OCI-LY7 (cell line): ENCODE results near the gene FRAT2. TPM values are rescaled to one million over a fixed set of nuclear protein-coding genes. Genes with fewer than 3 reads are reported as not detected.

Source experiments
- BruUV-seq: library from RNA; stranded (reverse); fragments of 400-500 nt; replicated peaks from 2 replicates; lab custom pipeline; 2021; lab: Mats Ljungman, UMichigan
- CTCF ChIA-PET: fragments of 300-600 bp; sonication (Branson Sonifier 250); formaldehyde crosslinking; loops from one replicate; lab custom pipeline; 2022; ENCODE audit warnings: antibody characterized with exemption; ENCODE audit not compliant: unreplicated experiment; lab: Charles Lee
- POLR2A ChIA-PET: fragments of 300-600 bp; sonication (Branson Sonifier 250); formaldehyde crosslinking; loops from one replicate; lab custom pipeline; 2022; ENCODE audit warnings: antibody characterized with exemption; lab: Charles Lee
- DNase-seq: peaks from one replicate; pipeline ENCODE4 v3.0.0-alpha.2; 2015; ENCODE audit warnings: low spot score
- H2AFZ ChIP-seq: fragments of 200-600 bp; sonication (generic), shearing (Covaris generic); 2 replicates; pipeline ENCODE4 v1.6.1; 2014; ENCODE audit warnings: mild to moderate bottlenecking, antibody characterized with exemption, low read length, moderate library complexity
- H3K27ac ChIP-seq: fragments of 200-600 bp; sonication (generic); 2 replicates; pipeline ENCODE4 v1.5.1; 2014; ENCODE audit warnings: mixed run types, low read depth, mild to moderate bottlenecking, moderate library complexity, low read length, inconsistent platforms; ENCODE audit not compliant: poor library complexity, severe bottlenecking
- H3K36me3 ChIP-seq: fragments of 200-600 bp; sonication (generic); 2 replicates; pipeline ENCODE4 v1.6.1; 2014; ENCODE audit warnings: mild to moderate bottlenecking, antibody characterized with exemption, low read length, moderate library complexity, mixed read lengths; ENCODE audit not compliant: insufficient read depth
- H3K4me1 ChIP-seq: fragments of 200-600 bp; sonication (generic); 2 replicates; pipeline ENCODE4 v1.5.1; 2014; ENCODE audit warnings: mild to moderate bottlenecking, low read length; ENCODE audit not compliant: insufficient read depth, poor library complexity, severe bottlenecking
- H3K4me2 ChIP-seq: fragments of 200-600 bp; sonication (generic); 2 replicates; pipeline ENCODE4 v1.6.1; 2014; ENCODE audit warnings: mild to moderate bottlenecking, low read length
- H3K4me3 ChIP-seq: fragments of 200-600 bp; sonication (generic); 2 replicates; pipeline ENCODE4 v1.5.1; 2014; ENCODE audit warnings: mild to moderate bottlenecking, low read depth, low read length; ENCODE audit not compliant: poor library complexity, severe bottlenecking
- H3K79me2 ChIP-seq: fragments of 200-600 bp; sonication (generic); 2 replicates; pipeline ENCODE4 v1.6.1; 2016; ENCODE audit warnings: low read depth, mild to moderate bottlenecking, low read length, moderate library complexity, mixed read lengths; ENCODE audit not compliant: insufficient read depth
- H3K9me2 ChIP-seq: fragments of 200-600 bp; sonication (generic); 2 replicates; pipeline ENCODE4 v1.6.1; 2016; ENCODE audit warnings: mild to moderate bottlenecking, low read length, mixed read lengths; ENCODE audit not compliant: insufficient read depth
- H3K9me3 ChIP-seq: fragments of 200-600 bp; sonication (generic); 2 replicates; pipeline ENCODE4 v1.6.1; 2014; ENCODE audit warnings: mild to moderate bottlenecking, mixed run types, low read length, mixed read lengths
- H4K20me1 ChIP-seq: fragments of 200-600 bp; sonication (generic); 2 replicates; pipeline ENCODE4 v1.6.1; 2014; ENCODE audit warnings: mild to moderate bottlenecking, antibody characterized with exemption, low read length, moderate library complexity, mixed read lengths; ENCODE audit not compliant: insufficient read depth
- EZH2phosphoT487 ChIP-seq: fragments of 200-600 bp; sonication (generic); IDR thresholded peaks from 2 replicates; pipeline ENCODE4 v1.6.1; 2018; ENCODE audit warnings: low read depth, borderline replicate concordance, mild to moderate bottlenecking, mixed run types, antibody characterized with exemption, low read length, moderate library complexity, mixed read lengths
- intact Hi-C: fragments of 100-400 bp; cut with micrococcal nuclease; formaldehyde crosslinking; loops from one replicate; pipeline ENCODE4 v1.10.0; 2022; ENCODE audit not compliant: unreplicated experiment
- total RNA-seq, 2 experiments: library from RNA; depleted of rRNA in 1 of 2; stranded (reverse); fragments of >200 nt in 1 of 2; shearing (Covaris generic) in 1 of 2; gene quantifications; 2 replicates each; pipeline ENCODE4 v1.2.3, GENCODE V29; 2014 to 2022
- TF ChIP-seq, protein P1 (sequence below): fragments of 200-600 bp; sonication (generic); conservative IDR thresholded peaks from 2 replicates; pipeline ENCODE4 v1.5.1; 2014; ENCODE audit warnings: mild to moderate bottlenecking, antibody characterized with exemption, low read length, moderate library complexity, mixed read lengths

The FRAT2 gene
- total RNA-seq, 2 experiments from 2014 or later: 9.3 to 18.4 TPM

DNA sequence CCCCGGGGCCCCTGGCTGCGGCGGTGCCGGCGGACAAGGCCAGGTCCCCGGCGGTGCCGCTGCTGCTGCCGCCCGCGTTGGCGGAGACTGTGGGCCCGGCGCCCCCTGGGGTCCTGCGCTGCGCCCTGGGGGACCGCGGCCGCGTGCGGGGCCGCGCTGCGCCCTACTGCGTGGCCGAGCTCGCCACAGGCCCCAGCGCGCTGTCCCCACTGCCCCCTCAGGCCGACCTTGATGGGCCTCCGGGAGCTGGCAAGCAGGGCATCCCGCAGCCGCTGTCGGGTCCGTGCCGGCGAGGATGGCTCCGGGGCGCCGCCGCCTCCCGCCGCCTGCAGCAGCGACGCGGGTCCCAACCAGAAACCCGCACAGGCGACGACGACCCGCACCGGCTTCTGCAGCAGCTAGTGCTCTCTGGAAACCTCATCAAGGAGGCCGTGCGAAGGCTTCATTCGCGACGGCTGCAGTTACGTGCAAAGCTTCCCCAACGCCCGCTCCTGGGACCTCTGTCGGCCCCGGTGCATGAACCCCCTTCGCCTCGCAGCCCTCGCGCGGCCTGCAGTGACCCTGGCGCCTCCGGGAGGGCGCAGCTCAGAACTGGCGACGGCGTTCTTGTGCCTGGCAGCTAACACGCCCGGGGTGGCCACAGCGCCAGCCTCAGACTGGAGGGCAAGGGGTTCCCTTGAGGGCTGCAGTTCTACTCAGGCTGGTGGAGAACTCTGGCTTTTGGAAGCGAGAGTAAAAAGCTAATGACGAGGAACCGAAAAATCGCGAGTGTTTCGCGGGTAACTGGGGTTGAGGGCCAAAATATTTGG is 14.7 kb downstream of the FRAT2 start:
- Histone ChIP-seq H3K9me2 (no peaks in the 10 kb centered on the region), H3K4me3 (peak overlapping the region; percentile 95), H3K4me2 (peak overlapping the region; percentile 91), H3K27ac (no peak overlapping the region), H2AFZ (peak overlapping the region; percentile 27; the same call in 1 of the 2 replicates), H4K20me1 (no peaks in the 10 kb centered on the region), H3K79me2 (no peaks in the 10 kb centered on the region), H3K36me3 (no peaks in the 10 kb centered on the region), H3K4me1 (peaks cover 14% of the 10 kb centered on the region), H3K9me3 (no peaks in the 10 kb centered on the region)
- ChIA-PET POLR2A (interaction anchor here (1.6 to 2.9 kb wide), 3 partner anchors 10 to 27 kb away, joined by 4 to 21 read pairs (median 9); partner anchors contain the start of gene ARHGAP19), CTCF (interaction anchor here (0.7 to 1.3 kb wide), 2 partner anchors 38 to 41 kb away, joined by 3 to 5 read pairs; no protein-coding TSS in a partner anchor)
- no peak for TF ChIP-seq EZH2phosphoT487
- TF ChIP-seq, protein P1, sequence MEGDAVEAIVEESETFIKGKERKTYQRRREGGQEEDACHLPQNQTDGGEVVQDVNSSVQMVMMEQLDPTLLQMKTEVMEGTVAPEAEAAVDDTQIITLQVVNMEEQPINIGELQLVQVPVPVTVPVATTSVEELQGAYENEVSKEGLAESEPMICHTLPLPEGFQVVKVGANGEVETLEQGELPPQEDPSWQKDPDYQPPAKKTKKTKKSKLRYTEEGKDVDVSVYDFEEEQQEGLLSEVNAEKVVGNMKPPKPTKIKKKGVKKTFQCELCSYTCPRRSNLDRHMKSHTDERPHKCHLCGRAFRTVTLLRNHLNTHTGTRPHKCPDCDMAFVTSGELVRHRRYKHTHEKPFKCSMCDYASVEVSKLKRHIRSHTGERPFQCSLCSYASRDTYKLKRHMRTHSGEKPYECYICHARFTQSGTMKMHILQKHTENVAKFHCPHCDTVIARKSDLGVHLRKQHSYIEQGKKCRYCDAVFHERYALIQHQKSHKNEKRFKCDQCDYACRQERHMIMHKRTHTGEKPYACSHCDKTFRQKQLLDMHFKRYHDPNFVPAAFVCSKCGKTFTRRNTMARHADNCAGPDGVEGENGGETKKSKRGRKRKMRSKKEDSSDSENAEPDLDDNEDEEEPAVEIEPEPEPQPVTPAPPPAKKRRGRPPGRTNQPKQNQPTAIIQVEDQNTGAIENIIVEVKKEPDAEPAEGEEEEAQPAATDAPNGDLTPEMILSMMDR: peak; percentile 54
- intact Hi-C loops: loop anchor here (1.0 to 2.0 kb wide), 2 partner anchors 28 to 41 kb away; partner anchors contain the start of gene ARHGAP19
- DNase-seq: peak; percentile 72
- BruUV-seq: no TSS peak

- intact Hi-C loops: loop anchor here (1.0 kb wide), 1 partner anchor 27 kb away; the partner anchor contains the start of gene ARHGAP19
Measured at GRCh38 chr10:97318772-97319651, 15.5 kb downstream of the FRAT2 start, which contains the start of gene FRAT1. TSS of gene FRAT1 (plus strand) at chr10:97319271. CDS start at chr10:97319454, 183 bp downstream.

More at GRCh38 chr10:97318772-97319651, 15.5 kb downstream of the FRAT2 start, which contains the start of gene FRAT1:
- DNase-seq: peak; percentile 90
- ChIA-PET POLR2A (interaction anchor here (0.5 to 2.9 kb wide), 6 partner anchors 11 to 149 kb away, joined by 3 to 21 read pairs (median 4); partner anchors contain the start of gene ARHGAP19), CTCF (interaction anchor here (1.3 kb wide), 1 partner anchor 40 kb away, joined by 5 read pairs; no protein-coding TSS in a partner anchor)
- H3K4me1 ChIP-seq: peaks cover 14% of the 10 kb centered on the region
- no peaks in the 10 kb centered on the region for H3K9me3 ChIP-seq
- H3K4me3 ChIP-seq: peak within 1 kb of the TSS; percentile 95
- no peaks in the 10 kb centered on the region for H4K20me1 ChIP-seq
- peak within 1 kb of the TSS; percentile 91 for H2AFZ ChIP-seq
- no peaks in the 10 kb centered on the region for H3K79me2 ChIP-seq
- no peak for TF ChIP-seq EZH2phosphoT487
- TF ChIP-seq, protein P1: no peak
- peak within 1 kb of the TSS; percentile 50 for H3K27ac ChIP-seq
- no TSS peak for BruUV-seq
- H3K36me3 ChIP-seq: no peaks in the 10 kb centered on the region
- peak within 1 kb of the TSS; percentile 91 for H3K4me2 ChIP-seq
- no peaks in the 10 kb centered on the region for H3K9me2 ChIP-seq
